ENCODE measurements around the gene SERPINB5.

SERPINB5 gene

DNA sequence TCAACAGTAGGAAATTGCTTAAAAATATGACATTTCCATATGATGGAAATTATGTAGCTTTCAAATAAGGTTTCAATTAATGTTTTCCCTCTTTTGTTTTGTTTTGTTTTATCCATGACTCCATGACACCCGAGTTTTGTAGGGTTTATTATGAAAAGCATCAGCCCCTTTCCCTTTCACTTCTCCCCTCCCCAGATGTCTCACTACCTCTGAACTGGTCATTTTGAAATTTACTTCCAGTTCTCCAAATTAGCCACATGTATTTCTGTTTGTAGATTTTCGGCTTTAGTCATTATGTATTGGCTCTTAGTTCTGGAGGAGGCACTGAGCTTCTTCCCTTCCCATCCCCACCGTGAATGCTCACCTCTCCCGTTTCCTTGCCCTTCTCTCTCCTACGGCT lies 35.9 kb upstream of the SERPINB5 start:
- no peak overlapping the region for H3K4me2 ChIP-seq
- H3K36me3 ChIP-seq (ENCODE audit: insufficient read depth), result no peaks in the 10 kb centered on the region
- no peak overlapping the region for H3K9ac ChIP-seq
- no peaks in the 10 kb centered on the region for H3K4me1 ChIP-seq (ENCODE audit: low read depth, poor library complexity, severe bottlenecking)
- no peak overlapping the region for H2AFZ ChIP-seq (ENCODE audit: low read depth)
- no peaks in the 10 kb centered on the region for H3K27me3 ChIP-seq (ENCODE audit: insufficient read depth, low read depth)
- no peak overlapping the region for H3K27ac ChIP-seq
- TF ChIP-seq, protein P1, sequence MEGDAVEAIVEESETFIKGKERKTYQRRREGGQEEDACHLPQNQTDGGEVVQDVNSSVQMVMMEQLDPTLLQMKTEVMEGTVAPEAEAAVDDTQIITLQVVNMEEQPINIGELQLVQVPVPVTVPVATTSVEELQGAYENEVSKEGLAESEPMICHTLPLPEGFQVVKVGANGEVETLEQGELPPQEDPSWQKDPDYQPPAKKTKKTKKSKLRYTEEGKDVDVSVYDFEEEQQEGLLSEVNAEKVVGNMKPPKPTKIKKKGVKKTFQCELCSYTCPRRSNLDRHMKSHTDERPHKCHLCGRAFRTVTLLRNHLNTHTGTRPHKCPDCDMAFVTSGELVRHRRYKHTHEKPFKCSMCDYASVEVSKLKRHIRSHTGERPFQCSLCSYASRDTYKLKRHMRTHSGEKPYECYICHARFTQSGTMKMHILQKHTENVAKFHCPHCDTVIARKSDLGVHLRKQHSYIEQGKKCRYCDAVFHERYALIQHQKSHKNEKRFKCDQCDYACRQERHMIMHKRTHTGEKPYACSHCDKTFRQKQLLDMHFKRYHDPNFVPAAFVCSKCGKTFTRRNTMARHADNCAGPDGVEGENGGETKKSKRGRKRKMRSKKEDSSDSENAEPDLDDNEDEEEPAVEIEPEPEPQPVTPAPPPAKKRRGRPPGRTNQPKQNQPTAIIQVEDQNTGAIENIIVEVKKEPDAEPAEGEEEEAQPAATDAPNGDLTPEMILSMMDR (conservative IDR thresholded peaks at IDR 0.05; ENCODE audit: low read depth, low read length), result no peak
- H3K4me3 ChIP-seq (IDR thresholded peaks at IDR 0.05; ENCODE audit: insufficient read depth, low read depth, low read length), result no peak overlapping the region
- H4K20me1 ChIP-seq (ENCODE audit: insufficient read depth), result no peaks in the 10 kb centered on the region
- H3K79me2 ChIP-seq (ENCODE audit: insufficient read depth, low read depth), result no peaks in the 10 kb centered on the region

DNA sequence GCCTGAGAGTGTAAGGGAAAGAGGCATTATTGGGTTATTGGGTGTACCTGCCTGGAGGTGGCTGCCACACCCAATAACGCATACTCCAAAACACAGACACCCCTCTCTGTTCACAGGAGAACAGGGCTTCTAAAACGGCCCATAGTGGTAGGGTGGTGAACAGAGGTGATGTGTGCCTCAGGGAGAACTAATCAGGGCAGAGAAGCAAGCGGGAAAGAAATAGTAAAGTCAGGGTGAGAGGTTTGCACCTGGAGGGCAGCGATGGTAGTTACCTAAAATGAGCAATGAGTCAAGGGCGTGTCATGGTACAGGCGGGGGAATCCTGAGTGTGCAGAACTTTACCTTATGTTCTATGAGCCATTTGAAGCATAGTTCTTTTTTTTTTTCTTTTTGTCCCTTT lies 32.9 kb upstream of the SERPINB5 start:
- Histone ChIP-seq H3K27me3 (ENCODE audit: insufficient read depth, low read depth) (no peaks in the 10 kb centered on the region), H3K79me2 (ENCODE audit: insufficient read depth, low read depth) (no peaks in the 10 kb centered on the region), H3K9ac (no peak overlapping the region), H4K20me1 (ENCODE audit: insufficient read depth) (no peaks in the 10 kb centered on the region), H3K27ac (no peak overlapping the region), H3K4me3 (IDR thresholded peaks at IDR 0.05; ENCODE audit: insufficient read depth, low read depth, low read length) (no peak overlapping the region), H3K36me3 (ENCODE audit: insufficient read depth) (no peaks in the 10 kb centered on the region), H3K4me1 (ENCODE audit: low read depth, poor library complexity, severe bottlenecking) (no peaks in the 10 kb centered on the region), H3K4me2 (no peak overlapping the region), H2AFZ (ENCODE audit: low read depth) (no peak overlapping the region)
- TF ChIP-seq, protein P1 (conservative IDR thresholded peaks at IDR 0.05; ENCODE audit: low read depth, low read length), result no peak

DNA sequence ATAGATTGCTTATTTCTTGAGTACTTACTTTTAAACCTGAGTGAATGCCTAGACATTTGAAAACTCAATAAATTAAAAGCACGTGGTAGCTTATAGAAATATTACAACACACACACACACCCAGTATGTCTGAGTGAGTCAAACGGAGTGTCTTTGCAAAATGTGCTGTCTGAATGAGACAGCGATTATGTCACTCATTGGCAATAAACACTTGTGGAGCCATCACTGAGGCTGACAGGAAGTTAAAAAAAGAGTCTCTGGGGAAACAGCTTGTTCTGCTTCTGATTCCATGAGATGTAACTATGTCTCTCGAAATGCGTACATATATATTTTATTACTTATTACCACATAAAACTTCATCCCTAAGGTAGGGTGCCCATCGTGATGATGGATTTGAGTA lies 32.2 kb upstream of the SERPINB5 start:
- H3K9ac ChIP-seq, result no peak overlapping the region
- H4K20me1 ChIP-seq (ENCODE audit: insufficient read depth), result no peaks in the 10 kb centered on the region
- TF ChIP-seq, protein P1 (conservative IDR thresholded peaks at IDR 0.05; ENCODE audit: low read depth, low read length), result no peak
- no peaks in the 10 kb centered on the region for H3K27me3 ChIP-seq (ENCODE audit: insufficient read depth, low read depth)
- H3K36me3 ChIP-seq (ENCODE audit: insufficient read depth), result no peaks in the 10 kb centered on the region
- H3K4me2 ChIP-seq, result no peak overlapping the region
- no peak overlapping the region for H3K4me3 ChIP-seq (IDR thresholded peaks at IDR 0.05; ENCODE audit: insufficient read depth, low read depth, low read length)
- H2AFZ ChIP-seq (ENCODE audit: low read depth), result no peak overlapping the region
- H3K4me1 ChIP-seq (ENCODE audit: low read depth, poor library complexity, severe bottlenecking), result no peaks in the 10 kb centered on the region
- no peak overlapping the region for H3K27ac ChIP-seq
- no peaks in the 10 kb centered on the region for H3K79me2 ChIP-seq (ENCODE audit: insufficient read depth, low read depth)

DNA sequence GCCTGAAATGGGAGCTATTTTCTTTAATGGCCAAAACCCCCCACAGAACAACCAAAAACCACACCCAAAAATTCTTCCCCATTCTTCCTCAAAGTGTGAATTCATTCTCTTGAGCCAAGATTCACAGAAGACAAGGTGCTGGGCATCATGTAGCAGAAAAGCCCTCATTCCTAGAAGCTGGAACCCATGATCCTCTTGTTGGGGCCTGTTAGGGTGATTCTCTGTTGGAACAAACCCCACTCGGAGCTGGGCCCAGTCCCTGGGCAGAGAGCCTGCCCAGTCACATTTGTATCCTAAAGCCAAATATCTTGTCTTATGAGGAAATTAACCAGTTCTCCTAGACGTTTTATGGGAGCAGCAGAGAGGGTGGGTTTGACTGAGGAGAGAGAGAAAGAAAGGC lies 31.7 kb upstream of the SERPINB5 start:
- Histone ChIP-seq H3K4me1 (ENCODE audit: low read depth, poor library complexity, severe bottlenecking) (no peaks in the 10 kb centered on the region), H3K27me3 (ENCODE audit: insufficient read depth, low read depth) (no peaks in the 10 kb centered on the region), H2AFZ (ENCODE audit: low read depth) (no peak overlapping the region), H3K9ac (no peak overlapping the region), H4K20me1 (ENCODE audit: insufficient read depth) (no peaks in the 10 kb centered on the region), H3K4me2 (no peak overlapping the region), H3K79me2 (ENCODE audit: insufficient read depth, low read depth) (no peaks in the 10 kb centered on the region), H3K36me3 (ENCODE audit: insufficient read depth) (no peaks in the 10 kb centered on the region), H3K4me3 (IDR thresholded peaks at IDR 0.05; ENCODE audit: insufficient read depth, low read depth, low read length) (no peak overlapping the region), H3K27ac (no peak overlapping the region)
- TF ChIP-seq, protein P1 (conservative IDR thresholded peaks at IDR 0.05; ENCODE audit: low read depth, low read length), result no peak

DNA sequence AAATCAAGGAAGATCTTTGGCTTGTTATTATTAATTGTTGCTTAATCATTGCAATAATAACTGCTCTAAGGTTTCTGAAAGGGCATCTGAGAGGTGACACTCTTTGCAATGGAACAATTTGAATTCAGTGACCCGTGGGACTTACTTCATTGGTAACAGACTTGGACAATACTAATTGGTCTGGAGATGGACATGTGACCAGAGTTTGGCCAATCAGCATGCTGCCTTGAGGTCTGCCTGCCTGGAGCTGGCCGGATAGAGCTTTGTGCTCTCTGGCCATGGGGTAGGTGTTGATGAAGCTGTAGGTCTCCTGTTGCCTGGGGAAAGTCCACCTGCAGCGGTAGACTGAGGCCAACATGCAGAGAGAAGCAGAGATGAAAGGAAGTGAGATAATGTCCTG lies 30.5 kb upstream of the SERPINB5 start:
- no peak overlapping the region for H3K4me3 ChIP-seq (IDR thresholded peaks at IDR 0.05; ENCODE audit: insufficient read depth, low read depth, low read length)
- no peak overlapping the region for H3K4me2 ChIP-seq
- H3K79me2 ChIP-seq (ENCODE audit: insufficient read depth, low read depth), result no peaks in the 10 kb centered on the region
- no peaks in the 10 kb centered on the region for H3K36me3 ChIP-seq (ENCODE audit: insufficient read depth)
- H4K20me1 ChIP-seq (ENCODE audit: insufficient read depth), result no peaks in the 10 kb centered on the region
- H3K27me3 ChIP-seq (ENCODE audit: insufficient read depth, low read depth), result no peaks in the 10 kb centered on the region
- no peaks in the 10 kb centered on the region for H3K4me1 ChIP-seq (ENCODE audit: low read depth, poor library complexity, severe bottlenecking)
- H3K27ac ChIP-seq, result no peak overlapping the region
- no peak overlapping the region for H3K9ac ChIP-seq
- no peak overlapping the region for H2AFZ ChIP-seq (ENCODE audit: low read depth)
- TF ChIP-seq, protein P1 (conservative IDR thresholded peaks at IDR 0.05; ENCODE audit: low read depth, low read length), result no peak
